ENCODE results near the gene SALL4. TPM values are rescaled to one million over a fixed set of nuclear protein-coding genes. Genes with fewer than 3 reads are reported as not detected.
"Not testable (repeated sequence)": the region's sequence is repeated elsewhere in the genome, so short reads cannot be mapped to it uniquely, and the experiment has no call there.

Gene SALL4
- total RNA-seq, 1 donor: not detected

DNA sequence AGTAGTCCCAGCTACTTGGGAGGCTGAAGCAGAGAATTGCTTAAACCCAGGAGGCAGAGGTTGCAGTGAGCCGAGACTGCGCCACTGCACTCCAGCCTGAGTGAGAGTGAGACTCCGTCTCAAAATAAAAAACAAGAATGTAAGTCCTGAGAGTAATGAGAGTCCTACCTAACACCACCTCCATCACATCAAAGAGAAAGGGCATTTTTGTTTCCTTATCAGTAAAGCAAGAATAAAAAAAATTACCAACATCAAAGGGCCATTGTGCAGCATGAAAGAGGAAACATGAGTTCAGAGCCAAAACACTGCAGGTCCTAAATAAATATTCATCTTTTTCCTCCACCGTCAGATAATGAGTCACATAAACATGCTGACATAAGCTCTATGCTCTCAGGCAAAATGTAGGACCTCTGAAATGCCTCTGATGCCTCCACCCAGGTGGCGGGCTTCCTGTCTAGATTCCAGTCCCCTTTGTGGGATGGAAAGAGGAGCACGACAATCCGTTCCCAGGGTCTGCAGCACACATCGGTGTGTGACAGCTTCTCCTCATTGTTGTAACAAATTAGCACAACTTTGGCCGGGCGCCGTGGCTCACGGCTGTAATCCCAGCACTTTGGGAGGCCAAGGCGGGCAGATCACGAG lies 41.3 kb downstream of the SALL4 start:
- Histone ChIP-seq H3K4me3 (ENCODE audit: low read length) (no peak overlapping the region), H3K9me3 (ENCODE audit: low read depth, low read length) (no peaks in the 10 kb centered on the region), H3K4me1 (ENCODE audit: insufficient read depth, low read length) (no peaks in the 10 kb centered on the region), H3K27me3 (ENCODE audit: insufficient read depth, low read length) (no peaks in the 10 kb centered on the region)

DNA sequence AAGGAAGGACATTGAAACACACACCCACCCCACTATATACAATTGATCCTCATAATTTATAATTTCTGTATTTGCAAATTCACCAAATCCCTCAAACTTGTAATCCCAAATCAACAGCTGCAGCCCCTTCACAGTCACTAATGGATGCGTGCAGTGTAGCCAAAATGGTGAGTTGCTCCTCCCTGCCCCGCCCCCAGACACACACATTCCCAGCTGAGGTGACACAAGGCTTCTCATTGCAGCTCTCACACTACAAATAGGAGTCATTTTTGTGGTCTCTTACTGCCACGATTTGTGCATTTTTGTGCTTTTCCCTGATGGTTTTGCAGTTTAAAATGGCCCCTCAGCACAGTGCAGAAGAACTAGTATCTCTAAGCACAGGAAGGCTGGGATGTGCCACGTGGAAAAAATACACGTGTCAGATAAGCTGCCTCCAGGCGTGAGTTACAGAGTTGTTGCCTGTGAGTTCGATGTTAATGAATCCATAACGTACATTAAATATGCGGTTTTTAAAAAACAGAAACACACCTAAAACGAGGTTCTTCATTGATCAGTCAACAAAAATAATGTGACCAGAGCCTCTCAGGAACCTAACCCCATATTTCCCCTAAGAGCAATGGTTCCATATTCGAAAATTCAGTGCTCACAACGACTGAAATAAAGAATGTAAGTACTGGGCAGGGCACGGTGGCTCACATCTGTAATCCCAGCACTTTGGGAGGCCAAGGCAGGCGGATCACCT lies 42.4 kb downstream of the SALL4 start:
- no peaks in the 10 kb centered on the region for H3K4me1 ChIP-seq (ENCODE audit: insufficient read depth, low read length)

DNA sequence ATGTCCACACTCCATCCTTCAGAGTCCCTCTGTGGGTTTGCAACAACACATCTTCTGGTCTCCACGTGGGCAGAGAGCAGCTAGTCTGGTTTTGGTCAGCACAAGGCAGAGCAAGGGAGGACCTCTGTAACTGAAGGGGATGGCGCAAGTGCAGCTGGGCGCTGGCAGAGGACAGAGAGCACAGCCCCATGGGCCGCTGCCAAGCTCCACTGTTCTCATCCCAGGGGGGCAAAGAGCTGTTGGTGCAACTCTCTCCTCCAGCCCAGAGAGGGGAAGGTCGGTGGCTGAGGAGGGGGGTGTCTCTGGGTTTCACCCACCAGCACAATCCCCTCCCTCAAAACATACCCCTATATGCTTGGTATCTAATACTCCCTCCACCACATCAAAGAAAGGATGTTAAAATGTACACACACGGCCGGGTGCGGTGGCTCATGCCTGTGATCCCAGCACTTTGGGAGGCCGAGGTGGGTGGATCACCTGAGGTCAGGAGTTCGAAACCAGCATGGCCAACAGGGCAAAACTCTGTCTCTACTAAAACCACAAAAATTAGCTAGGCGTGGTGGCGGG lies 43.3 kb downstream of the SALL4 start:
- Histone ChIP-seq H3K4me3 (ENCODE audit: low read length) (no peak overlapping the region), H3K9me3 (ENCODE audit: low read depth, low read length) (no peaks in the 10 kb centered on the region), H3K4me1 (ENCODE audit: insufficient read depth, low read length) (no peaks in the 10 kb centered on the region), H3K27me3 (ENCODE audit: insufficient read depth, low read length) (no peaks in the 10 kb centered on the region)

More for the DNA sequence above, 42.4 kb downstream of the SALL4 start:
- H3K4me3 ChIP-seq (ENCODE audit: low read length): no peak overlapping the region
- no peaks in the 10 kb centered on the region for H3K9me3 ChIP-seq (ENCODE audit: low read depth, low read length)
- H3K27me3 ChIP-seq (ENCODE audit: insufficient read depth, low read length): no peaks in the 10 kb centered on the region

DNA sequence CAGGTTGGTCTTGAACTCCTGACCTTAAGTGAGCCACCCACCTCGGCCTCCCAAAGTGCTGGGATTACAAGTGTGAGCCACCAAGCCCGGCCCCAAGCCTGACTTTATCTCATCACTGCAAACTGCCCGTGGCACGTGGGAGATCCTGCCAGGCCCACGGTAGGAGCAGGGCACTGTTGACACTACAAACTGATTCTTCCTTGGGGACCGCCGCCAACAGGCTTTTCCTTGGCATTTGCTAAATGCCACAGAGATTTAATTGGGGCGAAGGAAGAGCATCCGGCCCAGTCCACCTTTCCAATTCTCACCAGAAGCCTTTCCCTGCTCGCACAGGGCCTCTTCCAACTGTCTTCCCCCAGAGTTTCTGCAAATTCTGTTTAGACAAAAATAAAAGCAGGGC lies 45.1 kb downstream of the SALL4 start:
- no peaks in the 10 kb centered on the region for H3K4me1 ChIP-seq (ENCODE audit: insufficient read depth, low read length)
- no peaks in the 10 kb centered on the region for H3K27me3 ChIP-seq (ENCODE audit: insufficient read depth, low read length)
- no peaks in the 10 kb centered on the region for H3K9me3 ChIP-seq (ENCODE audit: low read depth, low read length)
- no peak overlapping the region for H3K4me3 ChIP-seq (ENCODE audit: low read length)

DNA sequence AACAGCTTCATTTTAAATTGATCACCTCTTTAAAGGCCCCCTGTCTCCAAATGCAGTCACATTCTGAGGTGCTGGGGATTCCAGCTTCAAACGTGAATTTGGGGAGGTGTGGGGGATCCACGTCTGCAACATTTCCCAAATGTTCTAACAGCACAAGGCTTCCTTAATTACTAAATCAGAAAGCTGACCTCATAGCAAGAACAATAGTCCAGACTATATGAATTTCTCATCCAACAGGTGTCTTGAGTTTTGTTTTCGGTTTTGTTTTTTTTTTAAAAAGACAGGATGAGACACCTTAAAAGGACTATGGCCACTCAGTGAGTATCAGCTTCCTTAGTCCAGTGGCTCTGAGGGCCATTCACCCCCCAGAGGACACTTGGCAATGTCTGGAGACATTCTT lies 45.7 kb downstream of the SALL4 start:
- no peaks in the 10 kb centered on the region for H3K9me3 ChIP-seq (ENCODE audit: low read depth, low read length)
- no peak overlapping the region for H3K4me3 ChIP-seq (ENCODE audit: low read length)
- no peaks in the 10 kb centered on the region for H3K27me3 ChIP-seq (ENCODE audit: insufficient read depth, low read length)
- no peaks in the 10 kb centered on the region for H3K4me1 ChIP-seq (ENCODE audit: insufficient read depth, low read length)

DNA sequence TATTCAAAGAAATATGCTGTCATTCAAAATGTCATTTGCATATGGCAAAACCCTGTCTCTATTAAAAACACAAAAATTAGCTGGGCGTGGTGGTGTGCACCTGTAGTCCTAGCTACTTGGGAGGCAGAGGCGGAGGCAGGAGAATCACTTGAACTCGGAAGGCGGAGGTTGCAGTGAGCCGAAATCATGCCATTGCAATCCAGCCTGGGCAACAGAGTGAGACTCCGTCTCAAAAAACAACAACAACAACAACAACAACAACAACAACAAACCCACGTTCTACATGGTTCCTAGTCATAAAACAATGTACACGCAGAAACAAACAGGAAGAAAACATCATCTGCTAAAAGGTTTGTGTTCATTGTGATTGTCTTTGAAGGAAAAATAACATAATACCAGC lies 49.1 kb downstream of the SALL4 start:
- H3K9me3 ChIP-seq (ENCODE audit: low read depth, low read length); H3K4me3 ChIP-seq (ENCODE audit: low read length); H3K27me3 ChIP-seq (ENCODE audit: insufficient read depth, low read length); H3K4me1 ChIP-seq (ENCODE audit: insufficient read depth, low read length): not testable (repeated sequence)

DNA sequence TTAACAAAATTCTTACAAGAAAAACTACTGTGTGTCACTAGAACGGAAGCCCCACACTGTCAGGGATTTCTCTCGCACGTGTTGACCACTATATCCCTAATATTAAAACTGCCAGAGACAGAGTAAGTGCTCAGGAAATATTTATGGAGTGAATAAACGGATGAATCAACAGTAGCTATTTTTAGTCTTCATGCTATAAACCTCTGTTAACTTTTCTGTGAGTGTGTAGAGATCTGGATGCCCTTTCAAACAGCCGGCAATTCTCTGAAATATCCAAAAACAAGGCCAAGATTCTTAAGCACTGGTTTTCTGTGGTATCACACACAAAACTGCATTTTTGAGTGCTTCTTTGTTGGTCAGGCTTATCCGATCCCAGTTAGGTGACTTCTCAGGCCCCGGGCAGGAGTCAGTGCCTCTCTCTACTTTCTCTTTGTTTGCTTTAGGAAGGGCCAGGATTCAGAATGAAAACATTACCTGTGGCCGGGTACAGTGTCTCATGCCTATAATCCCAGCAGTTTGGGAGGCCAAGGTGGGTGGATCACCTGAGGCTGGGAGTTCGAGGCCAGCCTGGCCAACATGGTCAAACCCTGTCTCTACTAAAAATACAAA lies 49.9 kb downstream of the SALL4 start:
- no peaks in the 10 kb centered on the region for H3K4me1 ChIP-seq (ENCODE audit: insufficient read depth, low read length)
- no peaks in the 10 kb centered on the region for H3K27me3 ChIP-seq (ENCODE audit: insufficient read depth, low read length)
- H3K9me3 ChIP-seq (ENCODE audit: low read depth, low read length): no peaks in the 10 kb centered on the region
- H3K4me3 ChIP-seq (ENCODE audit: low read length): no peak overlapping the region

DNA sequence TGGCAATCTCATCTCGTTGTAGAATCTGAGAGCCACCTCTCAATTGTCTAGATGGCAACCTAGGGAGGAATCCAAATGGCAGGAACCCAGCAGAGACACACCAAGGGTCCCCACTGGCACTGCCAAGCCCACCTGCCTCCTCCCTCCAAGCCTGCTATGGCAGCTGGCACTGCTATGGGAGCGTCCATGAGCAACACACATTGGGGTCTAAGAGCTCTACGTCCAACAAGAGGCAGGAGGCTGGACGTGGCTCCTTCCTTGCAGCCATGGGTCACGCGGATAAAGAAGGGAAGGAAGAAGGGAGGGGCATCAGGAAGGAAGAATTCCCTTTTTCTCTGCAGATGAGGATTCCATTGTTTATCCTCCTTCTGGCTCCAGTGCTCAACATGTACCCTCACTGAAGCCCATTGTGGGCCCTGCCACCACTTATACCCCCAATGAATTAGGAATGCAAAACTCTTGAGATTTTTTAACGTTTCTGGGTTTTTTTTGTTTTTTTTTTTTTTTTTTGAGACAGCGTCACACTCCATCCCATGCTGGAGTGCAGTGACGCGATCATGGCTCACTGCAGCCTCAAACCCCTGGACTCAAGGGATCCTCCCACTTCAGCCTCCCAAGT lies 51.4 kb downstream of the SALL4 start:
- H3K9me3 ChIP-seq (ENCODE audit: low read depth, low read length): no peaks in the 10 kb centered on the region
- H3K27me3 ChIP-seq (ENCODE audit: insufficient read depth, low read length): no peaks in the 10 kb centered on the region
- no peaks in the 10 kb centered on the region for H3K4me1 ChIP-seq (ENCODE audit: insufficient read depth, low read length)
- H3K4me3 ChIP-seq (ENCODE audit: low read length): no peak overlapping the region

DNA sequence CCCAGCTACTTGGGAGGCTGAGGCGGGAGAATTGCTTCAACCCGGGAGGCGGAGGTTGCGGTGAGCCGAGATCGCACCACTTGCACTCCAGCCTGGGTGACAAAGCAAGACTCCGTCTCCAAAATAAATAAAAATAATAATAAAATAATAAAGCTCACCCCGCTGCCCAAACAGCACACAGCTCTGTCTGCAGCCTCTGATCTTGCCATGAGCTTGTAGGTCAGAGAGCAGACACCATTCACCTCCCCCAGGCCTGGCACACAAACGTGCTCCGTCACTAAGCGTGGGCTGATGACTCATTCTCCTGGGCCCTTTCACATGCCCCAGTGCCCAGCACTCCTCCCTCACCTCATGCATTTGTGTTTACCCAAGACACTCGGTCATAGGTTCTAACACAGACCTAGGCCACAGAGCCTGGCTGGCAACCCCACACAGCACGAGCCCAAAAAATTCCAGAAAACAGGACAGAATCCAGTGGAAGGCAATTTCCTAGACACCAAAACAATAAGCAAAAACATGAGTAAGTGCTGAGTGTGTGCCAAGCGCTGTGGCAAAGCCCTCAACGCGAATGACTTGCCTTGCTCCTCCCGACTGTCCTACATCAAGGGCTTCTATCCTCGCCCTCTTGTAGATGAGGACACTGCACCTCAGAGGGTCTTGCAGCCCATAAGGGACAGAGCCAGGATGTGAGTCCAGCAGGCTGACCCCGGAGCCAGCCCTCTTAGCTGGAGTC lies 52.1 kb downstream of the SALL4 start:
- H3K4me3 ChIP-seq (ENCODE audit: low read length): no peak overlapping the region
- H3K9me3 ChIP-seq (ENCODE audit: low read depth, low read length): no peaks in the 10 kb centered on the region
- H3K4me1 ChIP-seq (ENCODE audit: insufficient read depth, low read length): no peaks in the 10 kb centered on the region

DNA sequence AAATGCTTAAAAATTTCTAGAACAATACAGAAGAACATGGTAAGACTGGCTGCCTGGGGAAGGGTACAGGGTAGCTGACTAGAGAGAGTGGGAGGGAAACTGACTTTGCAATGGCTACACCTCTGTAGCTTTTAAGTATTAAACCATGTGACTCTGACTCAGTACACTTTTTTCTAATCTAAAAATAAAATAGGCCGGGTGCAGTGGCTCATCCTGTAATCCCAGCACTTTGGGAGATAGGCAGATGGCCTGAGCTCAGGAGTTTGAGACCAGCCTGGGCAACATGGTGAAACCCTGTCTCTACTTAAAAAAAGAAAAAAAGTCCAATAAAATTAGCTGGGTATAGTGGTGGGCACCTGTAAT lies 52.7 kb downstream of the SALL4 start:
- no peak overlapping the region for H3K4me3 ChIP-seq (ENCODE audit: low read length)
- no peaks in the 10 kb centered on the region for H3K9me3 ChIP-seq (ENCODE audit: low read depth, low read length)
- no peaks in the 10 kb centered on the region for H3K4me1 ChIP-seq (ENCODE audit: insufficient read depth, low read length)
- no peaks in the 10 kb centered on the region for H3K27me3 ChIP-seq (ENCODE audit: insufficient read depth, low read length)

More for the DNA sequence above, 52.1 kb downstream of the SALL4 start:
- H3K27me3 ChIP-seq (ENCODE audit: insufficient read depth, low read length): no peaks in the 10 kb centered on the region

DNA sequence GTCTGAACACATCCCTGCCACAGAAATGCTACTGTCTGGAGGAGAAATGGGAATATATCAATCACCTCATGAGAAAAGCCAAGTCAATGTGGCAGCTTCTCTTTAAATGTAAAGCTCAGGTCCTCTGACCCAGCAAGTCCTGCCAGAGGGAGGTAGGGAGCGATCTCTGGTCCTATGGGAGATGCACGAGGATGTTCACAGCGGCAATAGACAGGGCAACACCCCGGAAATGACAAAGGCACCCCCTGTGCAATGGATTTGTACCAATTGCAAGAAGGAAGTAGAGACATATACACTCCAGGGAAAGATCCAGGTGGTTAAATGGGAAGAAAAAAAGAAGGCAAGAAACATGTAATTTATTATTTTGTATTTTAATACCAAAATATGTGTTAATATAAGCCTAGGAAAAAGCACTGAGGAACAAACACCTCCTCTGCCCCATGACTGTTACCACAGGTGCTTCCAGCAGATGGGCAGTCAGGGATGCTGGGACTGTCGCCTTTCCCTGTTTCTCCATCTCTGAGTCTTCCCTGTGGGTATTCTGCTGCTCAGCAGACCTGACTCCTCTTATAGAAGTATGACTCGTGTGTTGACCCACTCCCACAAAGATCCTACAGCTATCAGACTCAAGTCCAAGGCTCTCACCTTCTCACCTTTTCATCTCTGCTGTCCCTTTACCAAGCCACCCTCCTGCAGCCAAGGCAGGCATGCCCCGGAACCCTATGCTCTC lies 55.0 kb downstream of the SALL4 start:
- no peaks in the 10 kb centered on the region for H3K9me3 ChIP-seq (ENCODE audit: low read depth, low read length)
- H3K4me3 ChIP-seq (ENCODE audit: low read length): no peak overlapping the region
- H3K4me1 ChIP-seq (ENCODE audit: insufficient read depth, low read length): no peaks in the 10 kb centered on the region
- H3K27me3 ChIP-seq (ENCODE audit: insufficient read depth, low read length): no peaks in the 10 kb centered on the region

DNA sequence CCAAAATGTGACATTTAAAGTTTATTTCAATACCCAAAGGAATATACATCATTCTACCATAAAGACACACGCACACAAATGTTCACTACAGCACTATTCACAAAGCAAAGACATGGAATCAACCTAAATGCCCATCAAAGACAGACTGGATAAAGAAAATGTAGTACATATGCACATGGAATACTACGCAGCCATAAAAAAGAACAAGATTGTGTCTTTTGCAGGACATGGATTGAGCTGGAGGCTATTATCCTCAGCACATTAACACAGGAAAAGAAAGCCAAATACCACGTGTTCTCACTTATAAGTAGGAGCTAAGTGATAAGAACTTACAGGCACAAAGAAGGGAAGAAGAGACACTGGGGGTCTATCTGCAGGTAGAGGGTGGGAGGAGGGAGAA lies 56.5 kb downstream of the SALL4 start:
- Histone ChIP-seq H3K4me1 (ENCODE audit: insufficient read depth, low read length) (no peaks in the 10 kb centered on the region), H3K4me3 (ENCODE audit: low read length) (no peak overlapping the region)

DNA sequence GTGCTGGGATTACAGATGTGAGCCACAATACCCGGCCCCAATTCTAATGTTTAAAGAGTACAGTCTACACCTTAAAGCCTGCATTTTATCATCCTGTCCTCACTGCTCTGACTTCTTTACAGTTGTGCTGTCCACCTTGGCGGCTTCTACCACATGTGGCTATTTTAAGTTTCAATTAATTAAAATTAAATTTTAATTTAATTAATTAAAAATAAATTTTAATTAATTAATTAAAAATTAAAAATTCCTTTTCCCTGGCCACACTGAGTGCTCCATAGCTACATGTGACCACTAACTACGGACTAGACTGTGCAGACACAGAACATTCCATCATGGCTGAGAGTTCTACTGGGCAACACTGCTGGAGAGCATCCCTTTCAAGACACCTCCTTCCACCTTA lies 61.5 kb downstream of the SALL4 start:
- H3K27me3 ChIP-seq (ENCODE audit: insufficient read depth, low read length): no peaks in the 10 kb centered on the region
- H3K4me3 ChIP-seq (ENCODE audit: low read length): no peak overlapping the region
- H3K4me1 ChIP-seq (ENCODE audit: insufficient read depth, low read length): no peaks in the 10 kb centered on the region
- no peaks in the 10 kb centered on the region for H3K9me3 ChIP-seq (ENCODE audit: low read depth, low read length)

More for the DNA sequence above, 56.5 kb downstream of the SALL4 start:
- H3K27me3 ChIP-seq (ENCODE audit: insufficient read depth, low read length): no peaks in the 10 kb centered on the region
- no peaks in the 10 kb centered on the region for H3K9me3 ChIP-seq (ENCODE audit: low read depth, low read length)

DNA sequence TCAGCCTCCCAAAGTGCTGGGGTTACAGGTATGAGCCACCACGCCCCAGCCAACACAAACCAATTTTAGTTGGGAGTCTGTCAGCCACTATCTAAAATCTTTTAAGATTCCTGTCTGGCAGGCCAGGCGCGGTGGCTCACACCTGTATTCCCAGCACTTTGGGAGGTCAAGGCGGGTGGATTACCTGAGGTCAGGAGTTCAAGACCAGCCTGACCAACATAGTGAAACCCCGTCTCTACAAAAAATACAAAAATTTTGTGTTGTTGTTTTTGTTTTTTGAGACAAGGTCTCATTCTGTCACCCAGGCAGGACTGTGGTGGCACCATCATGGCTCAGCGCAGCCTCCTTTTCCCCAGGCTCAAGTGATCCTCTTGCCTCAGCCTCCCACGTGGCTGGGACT lies 62.0 kb downstream of the SALL4 start:
- H3K4me3 ChIP-seq (ENCODE audit: low read length): not testable (repeated sequence)

More for the DNA sequence above, 62.0 kb downstream of the SALL4 start:
- not testable (repeated sequence) for H3K4me1 ChIP-seq (ENCODE audit: insufficient read depth, low read length); H3K27me3 ChIP-seq (ENCODE audit: insufficient read depth, low read length); H3K9me3 ChIP-seq (ENCODE audit: low read depth, low read length)

Measured in mononuclear cell (primary cell).